ENCODE results near the gene SCN5A. TPM values are rescaled to one million over a fixed set of nuclear protein-coding genes. Genes with fewer than 3 reads are reported as not detected.

SCN5A gene
- total RNA-seq, 2 donors from 2014 or later: 102 to 118 TPM

DNA sequence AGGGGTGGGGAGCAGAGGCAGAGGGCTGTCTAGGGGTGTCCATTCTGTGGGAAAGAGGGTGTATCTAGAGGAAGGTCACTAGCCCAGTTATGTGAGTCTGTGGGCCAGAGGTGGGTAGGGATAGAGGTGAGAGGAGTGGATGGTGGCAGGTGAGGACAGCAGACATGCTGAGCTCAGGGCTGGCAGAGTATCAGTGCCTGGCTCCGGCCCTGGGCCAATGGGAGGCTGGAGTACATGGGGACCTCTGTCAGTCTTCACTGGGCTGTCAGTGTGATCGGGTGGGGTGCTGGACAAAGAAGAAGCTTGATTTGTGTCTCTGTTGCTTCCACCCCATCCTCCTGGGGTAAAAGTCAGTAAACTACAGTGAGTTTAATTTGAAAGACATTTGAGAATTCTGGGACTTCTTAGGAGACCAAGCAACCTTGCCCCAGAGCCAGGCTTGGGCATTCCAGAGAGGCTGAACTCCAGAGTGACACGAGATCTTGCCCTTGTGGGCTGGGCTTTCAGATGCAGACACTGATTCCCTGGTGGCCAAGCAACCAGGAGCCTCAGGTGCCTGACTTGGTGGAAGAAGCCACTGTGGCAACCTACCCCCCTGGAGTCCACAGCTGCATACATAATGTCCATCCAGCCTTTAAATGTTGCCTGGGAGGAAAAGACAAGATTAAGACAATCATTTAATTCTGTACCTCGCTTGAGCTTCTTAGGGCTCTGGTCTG is 92.7 kb downstream of the SCN5A start:
- Histone ChIP-seq H3K27me3 (no peaks in the 10 kb centered on the region), H3K4me3 (no peak overlapping the region), H3K27ac (no peak overlapping the region), H3K36me3 (peaks cover 52% of the 10 kb centered on the region), H3K9me3 (no peaks in the 10 kb centered on the region), H3K4me1 (no peaks in the 10 kb centered on the region)
- DNase-seq (ENCODE audit: low spot score): no peak
- TF ChIP-seq CTCF (IDR thresholded peaks at IDR 0.05): no peak

- Histone ChIP-seq H3K36me3 (peaks cover 52% of the 10 kb centered on the region), H3K4me1 (no peaks in the 10 kb centered on the region), H3K4me3 (no peak overlapping the region), H3K27ac (no peak overlapping the region), H3K9me3 (no peaks in the 10 kb centered on the region), H3K27me3 (no peaks in the 10 kb centered on the region)
- no peak for TF ChIP-seq CTCF (IDR thresholded peaks at IDR 0.05)
- DNase-seq (ENCODE audit: low spot score): no peak
Measured at GRCh38 chr3:38555926-38556325, 93.6 kb downstream of the SCN5A start.

DNA sequence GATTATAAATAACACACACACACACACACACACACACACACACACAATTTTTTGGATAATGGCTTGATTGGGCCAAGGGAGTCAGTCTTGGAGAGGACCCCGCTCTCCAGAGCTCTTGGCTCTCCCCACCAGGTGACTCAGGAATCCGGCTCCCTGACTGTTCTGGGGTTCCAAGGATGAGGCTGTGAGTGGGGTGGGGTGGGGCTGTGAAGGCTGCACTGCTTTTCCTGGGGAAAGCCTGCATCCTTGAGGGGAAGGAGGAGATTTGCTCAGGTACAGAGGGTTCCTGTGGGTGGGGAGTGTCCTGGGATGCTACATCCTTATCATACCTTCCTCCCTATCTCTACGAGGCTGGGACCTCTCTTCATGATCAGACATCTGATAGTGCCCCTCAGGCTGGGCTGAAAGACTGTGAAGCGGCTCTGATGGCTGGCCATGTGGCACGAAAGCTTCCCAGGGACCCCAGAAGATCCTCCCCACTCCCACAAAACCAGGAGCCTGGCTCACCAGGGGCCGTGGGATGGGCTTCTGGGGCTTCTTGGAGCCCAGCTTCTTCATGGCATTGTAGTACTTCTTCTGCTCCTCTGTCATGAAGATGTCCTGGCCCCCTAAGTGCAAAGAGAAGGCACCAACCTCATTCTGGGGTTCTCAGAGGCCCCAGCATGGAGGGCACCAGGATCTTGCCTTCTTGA is 94.2 kb downstream of the SCN5A start:
- H3K27ac ChIP-seq: no peak overlapping the region
- no peaks in the 10 kb centered on the region for H3K9me3 ChIP-seq
- TF ChIP-seq CTCF (IDR thresholded peaks at IDR 0.05): no peak
- H3K27me3 ChIP-seq: no peaks in the 10 kb centered on the region
- H3K36me3 ChIP-seq: peaks cover 54% of the 10 kb centered on the region
- no peak overlapping the region for H3K4me3 ChIP-seq
- DNase-seq (ENCODE audit: low spot score): no peak
- H3K4me1 ChIP-seq: no peaks in the 10 kb centered on the region

- no peaks in the 10 kb centered on the region for H3K4me1 ChIP-seq
- DNase-seq (ENCODE audit: low spot score): no peak
- no peaks in the 10 kb centered on the region for H3K27me3 ChIP-seq
- H3K27ac ChIP-seq: no peak overlapping the region
- TF ChIP-seq CTCF (IDR thresholded peaks at IDR 0.05): no peak
- no peaks in the 10 kb centered on the region for H3K9me3 ChIP-seq
- no peak overlapping the region for H3K4me3 ChIP-seq
- peaks cover 49% of the 10 kb centered on the region for H3K36me3 ChIP-seq
Measured at GRCh38 chr3:38554127-38554827, 95.2 kb downstream of the SCN5A start.

- H3K4me1 ChIP-seq: peaks cover 0 to 11% of the 10 kb centered on the region in 2 donors
- no peak overlapping the region for H3K27ac ChIP-seq
- H3K27me3 ChIP-seq: no peaks in the 10 kb centered on the region
- no peak for DNase-seq (ENCODE audit: low spot score)
- no peak overlapping the region for H3K4me3 ChIP-seq
- H3K9me3 ChIP-seq: no peaks in the 10 kb centered on the region
- H3K36me3 ChIP-seq: peaks cover 48% of the 10 kb centered on the region
- TF ChIP-seq CTCF (IDR thresholded peaks at IDR 0.05): no peak
Measured at GRCh38 chr3:38553071-38553470, 96.4 kb downstream of the SCN5A start.

Measured in right atrium auricular region (tissue), 2 donors.